Measurements from ENCODE around the gene NHS. TPM values are rescaled to one million over a fixed set of nuclear protein-coding genes. Genes with fewer than 3 reads are reported as not detected.
A peak's percentile ranks its signal among the peaks of the same experiment; 100 is the strongest.
"Not testable (repeated sequence)": the region's sequence is repeated elsewhere in the genome, so short reads cannot be mapped to it uniquely, and the experiment has no call there.

NHS gene
- polyA plus RNA-seq, 1 donor, result 1.4 TPM

DNA sequence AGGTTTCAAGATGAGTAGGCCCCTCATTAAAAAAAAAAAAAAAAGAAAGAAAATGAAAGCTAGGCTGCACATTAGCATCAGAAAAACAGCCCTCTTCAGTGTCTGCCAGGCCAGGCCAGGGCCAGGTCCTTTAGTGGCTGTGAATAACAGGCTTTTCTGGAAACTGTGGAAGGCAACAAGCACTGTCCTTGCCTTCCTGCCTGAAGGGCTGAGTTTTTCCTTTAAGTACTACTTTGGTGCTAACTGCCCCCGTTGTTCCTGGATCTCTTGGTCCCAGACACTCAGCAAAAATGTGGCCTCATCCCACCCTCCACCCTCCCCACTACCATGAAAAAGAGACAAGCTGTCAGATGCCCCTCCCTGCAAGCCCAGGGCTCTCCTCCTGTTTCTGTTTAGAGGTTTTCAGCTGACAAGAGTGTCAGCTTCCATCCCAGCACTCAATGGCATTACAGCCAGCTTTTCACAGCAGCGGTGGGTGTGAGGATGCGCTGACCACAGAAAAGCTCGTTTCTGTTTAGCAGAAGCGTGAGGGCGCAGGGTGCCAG lies 174.2 kb downstream of the NHS start:
- DNase-seq (ENCODE audit: low read depth), result no peak

DNA sequence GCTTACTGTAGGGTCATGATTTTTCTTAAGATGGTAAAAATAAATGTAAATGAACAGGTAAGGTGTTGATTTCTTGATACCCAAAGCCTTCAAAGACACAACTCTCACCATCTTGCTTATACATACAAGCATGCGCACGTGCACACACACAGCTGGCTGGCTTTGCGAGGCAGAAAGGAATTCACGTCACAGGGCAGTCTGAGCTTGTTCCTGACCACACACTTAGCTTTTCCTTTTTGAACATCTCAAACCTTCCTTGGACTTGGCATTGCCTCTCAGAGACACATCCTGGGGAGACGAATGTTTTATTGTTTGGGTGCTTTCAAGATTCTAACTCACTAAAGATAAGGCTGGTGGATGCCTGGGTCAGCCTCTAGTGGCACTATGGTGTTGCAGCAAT lies 175.0 kb downstream of the NHS start:
- DNase-seq (ENCODE audit: low read depth), result no peak

DNA sequence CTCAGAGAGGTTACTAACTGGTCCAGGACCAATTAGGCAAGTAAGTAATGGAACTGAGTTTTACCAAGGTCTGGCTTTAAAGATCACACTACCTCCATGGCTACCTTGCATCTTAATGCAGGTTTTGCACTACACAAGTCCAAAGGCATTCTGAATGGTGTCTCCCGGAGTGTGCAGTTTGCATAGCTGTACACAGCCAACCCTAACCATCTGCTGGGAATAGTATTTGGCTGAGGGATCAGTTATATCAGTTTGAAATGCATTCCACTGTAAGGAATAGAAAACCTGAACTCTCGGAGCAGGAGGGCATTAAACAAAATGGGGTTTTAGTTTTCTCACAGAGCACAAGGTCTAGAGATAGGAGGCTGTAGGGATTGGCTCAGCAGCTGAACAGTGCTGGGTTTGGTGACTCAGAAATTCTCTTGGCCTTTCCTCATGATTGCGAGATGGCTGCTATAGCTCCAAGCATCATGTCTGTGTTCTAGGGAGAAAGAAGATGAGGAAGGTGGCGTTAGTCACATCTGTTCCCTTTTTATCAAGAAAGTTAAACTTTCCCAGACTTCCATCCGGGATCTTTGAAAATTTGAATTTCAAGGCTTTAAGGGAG lies 177.1 kb downstream of the NHS start:
- no peak for DNase-seq (ENCODE audit: low read depth)

DNA sequence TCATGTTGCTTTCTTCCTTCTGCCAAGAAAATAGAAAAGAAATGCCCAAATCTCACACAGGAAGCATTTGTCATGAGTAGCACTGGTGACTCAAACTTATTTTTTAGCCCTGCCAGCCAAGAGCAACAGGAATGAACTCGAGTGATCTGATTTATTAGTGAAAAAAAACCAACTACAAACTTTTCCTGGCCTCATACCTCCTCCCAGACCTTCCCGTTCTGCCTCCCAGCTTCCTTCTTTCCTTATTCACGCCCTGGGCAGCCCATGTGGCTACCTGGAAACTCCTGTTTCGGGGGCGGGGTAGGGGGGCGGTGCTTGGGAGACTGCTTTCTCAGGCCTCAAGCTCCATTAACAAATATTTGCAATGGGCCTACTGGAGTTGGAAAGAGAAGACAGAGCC lies 178.5 kb downstream of the NHS start:
- DNase-seq (ENCODE audit: low read depth), result no peak

DNA sequence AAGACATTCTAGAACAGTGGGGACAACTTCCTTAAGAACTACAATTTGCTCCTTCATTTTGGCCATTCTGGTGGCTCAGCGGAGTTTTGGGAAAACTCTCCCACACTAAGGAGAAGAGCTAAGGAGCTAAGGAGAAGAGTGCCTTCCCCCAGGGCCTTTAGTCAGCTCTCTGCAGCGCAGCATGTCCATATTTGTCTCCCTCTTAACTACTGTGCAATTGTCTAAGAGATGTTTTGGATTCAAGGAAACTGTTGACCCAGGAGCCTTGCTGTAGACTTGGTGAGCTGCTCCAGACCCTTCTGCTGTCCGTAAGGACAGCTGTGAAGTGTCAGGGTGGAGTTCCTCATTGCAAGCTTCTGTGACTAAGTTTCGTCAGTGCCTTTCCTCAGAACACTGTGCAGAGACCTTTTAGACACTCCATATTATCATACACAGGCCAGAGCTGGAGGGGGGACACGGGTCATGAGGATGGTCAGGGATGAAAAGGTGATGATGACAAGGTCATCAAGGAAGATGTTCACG lies 179.0 kb downstream of the NHS start:
- DNase-seq (ENCODE audit: low read depth), result no peak

DNA sequence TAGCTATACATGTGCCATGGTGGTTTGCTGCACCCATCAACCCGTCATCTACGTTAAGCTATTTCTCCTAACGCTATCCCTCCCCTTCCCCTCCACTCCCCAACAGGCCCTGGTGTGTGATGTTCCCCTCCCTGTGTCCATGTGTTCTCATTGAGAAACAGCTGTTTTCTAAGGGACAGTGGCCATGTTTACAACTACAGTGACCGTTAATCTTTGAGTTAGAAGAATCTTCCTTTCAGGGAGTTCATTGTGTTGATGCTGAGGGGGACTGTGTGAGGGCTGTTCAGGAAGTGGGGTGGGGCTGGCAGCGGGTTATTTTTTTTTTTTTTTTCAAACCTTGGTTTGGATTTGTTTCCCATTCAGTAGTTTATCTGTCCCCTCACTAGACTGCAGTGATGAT lies 179.9 kb downstream of the NHS start:
- DNase-seq (ENCODE audit: low read depth), result no peak

DNA sequence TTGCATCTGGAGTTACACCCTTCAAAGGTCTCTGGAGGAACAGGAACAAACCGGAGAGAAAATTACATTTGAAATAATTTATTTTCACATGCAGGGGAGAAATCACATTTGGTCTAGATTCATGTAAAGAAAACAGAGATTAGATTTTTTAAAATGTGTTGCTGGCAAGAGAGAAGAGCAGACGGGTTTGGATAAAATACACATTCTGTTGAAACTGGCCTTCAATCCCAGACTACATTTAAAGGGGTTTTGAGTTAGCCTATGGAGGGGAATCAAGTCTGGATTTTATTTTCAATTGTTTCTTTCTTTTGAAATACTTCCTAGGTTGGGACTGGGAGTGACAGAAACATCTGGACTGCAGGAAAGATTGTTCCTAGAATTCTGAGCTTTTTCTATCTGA lies 180.8 kb downstream of the NHS start:
- DNase-seq (ENCODE audit: low read depth), result no peak

DNA sequence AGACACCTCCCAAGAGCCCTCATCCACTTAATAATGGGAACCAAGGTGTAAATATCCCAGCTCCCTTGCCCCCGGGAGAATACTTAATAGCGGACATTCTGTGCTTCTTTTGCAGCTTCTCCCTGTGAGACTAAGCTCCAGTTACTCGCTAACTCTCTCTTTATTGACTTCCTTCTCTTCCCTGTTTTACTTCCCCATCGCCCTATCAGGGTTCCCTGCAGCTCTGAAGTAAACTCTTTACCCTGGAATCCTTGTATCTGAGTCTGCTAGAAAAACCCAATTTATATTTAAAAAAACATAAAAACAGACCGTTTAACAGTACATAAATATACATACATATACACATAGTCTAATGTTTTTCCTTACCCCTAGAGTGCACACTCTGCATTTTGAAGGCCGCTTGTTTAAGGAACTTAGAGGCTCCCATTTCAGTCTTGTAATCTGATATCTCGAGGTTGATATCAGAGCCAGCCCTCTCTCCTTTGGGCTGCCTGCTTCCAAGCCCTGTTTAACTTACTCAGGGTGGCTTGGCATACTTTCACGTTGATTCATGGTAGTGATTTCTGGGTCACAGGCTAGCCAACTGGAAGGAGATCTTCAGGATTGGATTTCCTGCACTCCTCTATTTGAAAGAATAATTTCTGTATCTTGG lies 184.9 kb downstream of the NHS start:
- DNase-seq (ENCODE audit: low read depth), result no peak

DNA sequence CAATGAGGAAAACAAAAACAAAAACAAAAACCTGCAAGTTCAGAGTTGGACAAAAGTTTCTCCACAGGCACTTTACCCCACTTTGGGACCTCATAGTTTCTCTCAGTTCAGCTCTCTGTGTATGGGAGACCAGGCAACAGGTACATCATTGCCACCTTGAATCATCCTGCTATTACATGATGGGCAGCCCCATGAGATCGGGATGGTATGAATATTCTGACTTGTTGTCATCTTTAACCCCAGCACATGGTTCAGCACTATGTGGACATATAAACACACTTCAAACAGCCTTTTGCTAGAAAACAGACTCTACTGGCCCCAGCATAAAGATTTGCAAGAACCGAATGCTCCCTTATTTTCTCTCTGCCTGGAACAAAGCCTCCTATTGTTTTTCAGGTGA lies 185.4 kb downstream of the NHS start:
- DNase-seq (ENCODE audit: low read depth), result no peak

DNA sequence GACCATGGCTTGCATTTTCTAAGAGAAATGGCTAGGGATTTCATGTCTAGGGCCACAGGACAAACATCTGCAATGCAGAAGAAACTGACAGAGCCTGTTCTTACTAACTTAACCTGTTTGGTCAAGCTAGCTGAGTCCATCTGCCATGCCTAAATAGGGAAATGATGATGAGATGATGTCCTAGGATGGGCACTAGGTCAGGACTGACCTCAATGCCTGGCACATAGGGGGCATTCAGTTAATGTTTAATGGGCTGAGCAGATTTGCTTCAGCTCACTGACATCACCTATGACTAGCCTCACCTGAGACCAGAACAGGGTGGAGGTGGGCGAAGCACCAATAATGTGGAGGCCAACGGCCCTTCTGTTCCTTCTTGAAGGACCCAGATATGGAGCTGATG lies 188.1 kb downstream of the NHS start:
- DNase-seq (ENCODE audit: low read depth), result no peak

DNA sequence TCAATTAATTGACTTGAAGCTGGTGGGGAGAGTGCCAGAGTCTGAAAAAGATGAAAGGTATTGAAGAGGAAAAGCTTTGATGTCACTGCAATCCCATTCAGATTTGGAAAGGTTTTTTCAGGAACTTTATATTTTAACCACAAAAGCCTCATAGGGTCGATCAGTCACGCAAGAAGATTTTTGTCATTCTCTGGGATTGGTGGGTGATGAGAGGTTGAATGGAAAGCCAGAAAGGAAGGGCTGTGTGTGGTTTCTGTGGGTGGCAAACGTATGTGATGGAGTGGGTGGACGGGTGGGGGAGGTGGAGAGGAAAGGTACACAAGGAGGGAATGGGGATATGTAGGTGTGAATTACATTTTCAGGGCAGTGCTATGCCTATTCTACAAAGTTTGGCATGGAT lies 188.5 kb downstream of the NHS start:
- no peak for DNase-seq (ENCODE audit: low read depth)

DNA sequence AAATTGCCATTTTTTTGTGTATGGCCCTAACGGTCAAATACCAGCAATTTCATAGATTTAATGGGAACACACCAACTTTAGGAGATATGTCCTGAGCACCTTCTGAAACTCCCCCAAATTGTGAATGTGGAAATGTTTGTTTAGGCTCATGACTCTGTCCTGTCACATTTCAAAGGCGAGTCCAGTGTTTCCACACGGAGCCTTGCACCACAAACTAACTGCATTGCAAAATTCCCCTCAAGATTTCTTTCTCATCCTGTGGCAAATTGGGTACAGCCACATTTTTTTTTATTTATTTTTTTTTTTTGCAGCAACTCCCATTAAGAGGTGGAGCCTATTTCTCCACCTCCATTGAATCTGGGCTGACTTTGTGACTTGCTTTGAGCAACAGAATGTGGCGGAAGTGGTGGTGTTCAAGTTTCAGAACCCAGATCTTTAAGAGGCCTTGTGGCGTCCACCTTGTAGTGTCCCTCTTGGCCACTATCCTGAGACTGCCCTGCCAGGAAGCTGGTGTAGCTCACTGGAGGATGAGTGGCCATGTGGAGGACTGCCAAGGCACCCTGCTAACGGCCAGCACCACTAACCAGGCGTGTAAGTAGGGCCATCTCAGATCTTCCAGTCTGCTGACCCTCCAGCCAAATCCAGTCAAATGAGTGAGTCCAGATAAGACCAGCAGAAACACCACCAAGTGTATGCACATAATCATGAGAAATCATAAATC lies 189.8 kb downstream of the NHS start:
- DNase-seq (ENCODE audit: low read depth), result no peak

DNA sequence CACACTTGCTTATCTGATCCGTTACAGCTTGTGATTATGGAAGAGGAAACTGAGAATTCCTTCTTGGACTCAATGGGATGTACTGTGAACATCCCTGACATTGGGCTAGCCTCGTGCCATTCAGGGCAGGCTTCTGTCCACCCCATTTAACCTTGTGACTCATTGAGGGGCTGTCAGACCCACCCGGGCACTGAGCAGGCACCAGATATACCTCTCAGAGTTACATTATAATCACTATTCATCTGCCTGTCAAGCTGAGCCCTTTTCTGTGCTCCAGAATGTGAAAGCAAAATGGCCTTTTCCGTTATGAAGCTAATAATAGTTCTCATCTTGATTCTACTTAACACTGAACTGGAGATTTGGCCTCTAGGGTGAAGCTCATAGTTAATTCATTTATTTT lies 191.7 kb downstream of the NHS start:
- DNase-seq (ENCODE audit: low read depth), result no peak

DNA sequence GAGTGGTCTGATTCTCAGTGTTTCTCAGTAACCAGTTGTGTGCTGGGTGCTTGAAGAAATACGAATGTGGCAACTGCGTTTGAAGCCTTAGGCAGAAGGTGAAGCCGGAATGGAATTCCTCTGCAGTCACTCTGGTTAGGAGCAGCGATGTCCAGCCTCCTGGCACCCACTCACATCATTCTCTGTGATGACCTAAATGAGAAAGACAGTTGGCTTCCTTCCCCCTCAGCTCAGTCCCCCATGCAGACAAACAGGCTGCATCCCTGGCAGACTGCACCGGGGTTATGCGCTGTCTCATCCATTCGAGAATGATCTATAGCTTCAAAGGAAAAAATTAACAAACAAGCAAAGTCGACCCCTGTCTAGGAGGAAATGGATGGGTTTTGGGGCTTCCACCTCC lies 192.2 kb downstream of the NHS start:
- DNase-seq (ENCODE audit: low read depth), result no peak

DNA sequence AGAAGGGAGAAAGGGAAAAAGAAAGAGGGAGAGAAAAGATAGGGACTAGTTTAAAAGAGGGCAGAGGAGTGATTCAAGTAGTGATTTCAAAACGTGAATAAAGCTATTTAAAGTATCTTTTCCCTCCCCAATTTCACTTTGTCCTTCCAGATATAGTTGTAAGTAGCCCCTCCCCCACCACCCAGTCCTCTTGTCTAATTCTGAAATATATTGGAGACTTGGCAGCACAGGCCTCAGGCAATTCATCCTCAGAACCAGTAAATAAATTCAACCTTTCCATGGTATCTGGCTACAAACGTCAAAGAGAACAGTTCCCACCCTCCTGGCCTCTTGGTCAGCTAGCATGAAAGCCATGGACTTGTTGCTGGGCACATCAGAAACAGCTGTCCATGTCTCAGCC lies 192.8 kb downstream of the NHS start:
- no peak for DNase-seq (ENCODE audit: low read depth)

DNA sequence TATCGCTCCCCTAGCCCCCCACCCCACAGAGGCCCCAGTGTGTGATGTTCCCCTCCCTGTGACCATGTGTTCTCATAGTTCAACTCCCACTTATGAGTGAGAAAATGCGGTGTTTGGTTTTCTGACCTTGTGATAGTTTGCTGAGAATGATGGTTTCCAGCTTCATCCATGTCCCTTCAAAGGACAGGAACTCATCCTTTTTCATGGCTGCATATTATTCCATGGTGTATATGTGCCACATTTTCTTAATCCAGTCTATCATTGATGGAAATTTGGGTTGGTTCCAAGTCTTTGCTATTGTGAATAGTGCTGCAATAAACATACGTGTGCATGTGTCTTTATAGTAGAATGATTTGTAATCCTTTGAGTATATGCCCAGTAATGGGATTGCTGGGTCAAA lies 193.8 kb downstream of the NHS start:
- not testable (repeated sequence) for DNase-seq (ENCODE audit: low read depth)

DNA sequence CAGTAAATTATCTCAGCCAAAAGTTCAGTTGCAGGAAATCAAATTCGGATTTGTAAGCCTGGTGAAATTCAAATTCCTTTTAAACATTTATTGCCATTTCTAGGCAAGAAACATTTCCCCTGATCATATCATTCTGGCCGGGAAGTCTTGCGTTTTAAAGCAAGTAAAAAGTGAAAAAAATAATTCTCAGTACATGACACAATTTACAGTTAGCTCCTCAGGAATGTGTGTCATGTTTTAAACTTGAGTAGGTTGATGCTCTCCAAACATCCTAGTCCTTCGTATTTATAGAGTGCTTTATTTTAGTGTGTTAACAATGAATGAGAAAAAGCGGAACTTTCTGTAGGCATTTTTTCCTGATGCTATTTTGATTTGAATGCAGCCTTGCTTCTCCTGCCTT lies 204.0 kb downstream of the NHS start:
- no peak for DNase-seq (ENCODE audit: low read depth)

DNA sequence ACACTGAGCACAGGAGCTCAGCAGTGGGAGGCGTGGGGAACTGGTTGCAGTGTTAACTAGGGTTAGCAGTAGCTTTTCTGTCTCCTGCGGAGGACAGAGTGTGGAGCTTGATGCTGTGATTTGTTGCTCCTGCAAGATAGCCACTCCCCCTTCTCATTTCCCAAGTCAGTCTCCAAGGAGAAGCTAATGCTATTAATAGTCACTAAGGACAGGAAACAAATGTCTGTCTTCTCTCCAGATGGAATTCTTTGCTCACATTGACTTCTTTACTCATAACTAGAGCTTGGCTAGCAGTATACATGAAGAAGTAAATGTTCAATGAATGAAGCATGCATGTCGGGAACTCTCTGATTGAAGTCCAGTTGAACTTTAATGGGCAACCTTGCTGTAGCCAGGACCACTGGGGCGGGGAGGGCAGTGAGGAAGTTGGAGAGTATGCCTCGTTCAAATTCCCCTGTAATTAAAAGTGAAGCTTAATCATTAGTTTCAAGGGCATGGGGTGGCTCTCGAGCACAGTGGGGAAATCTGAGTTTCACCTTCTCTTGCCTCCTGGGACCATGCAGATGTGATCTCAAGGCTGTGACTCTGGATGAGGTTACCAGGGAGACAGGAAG lies 205.6 kb downstream of the NHS start:
- peak; percentile 51 for DNase-seq (ENCODE audit: low read depth)

DNA sequence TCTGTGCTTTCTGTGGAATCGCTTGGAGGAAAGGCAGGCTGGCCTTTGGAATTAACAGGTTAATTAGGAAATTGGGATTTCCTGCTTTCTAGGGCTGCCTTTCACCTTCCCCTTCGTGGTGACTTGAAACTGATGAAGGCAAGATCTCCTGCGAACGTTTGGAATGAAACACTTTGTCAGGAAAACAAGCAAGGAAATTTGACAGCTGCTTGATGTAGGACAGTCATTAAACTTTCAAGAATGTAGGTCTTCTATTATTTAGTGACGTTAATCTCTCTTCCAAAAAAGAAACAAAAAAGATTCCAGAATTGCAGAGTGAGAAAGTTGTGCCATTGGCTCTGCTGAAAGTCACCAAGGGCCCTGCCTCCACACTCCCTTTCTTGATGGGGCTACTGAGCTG lies 206.6 kb downstream of the NHS start:
- no peak for DNase-seq (ENCODE audit: low read depth)

DNA sequence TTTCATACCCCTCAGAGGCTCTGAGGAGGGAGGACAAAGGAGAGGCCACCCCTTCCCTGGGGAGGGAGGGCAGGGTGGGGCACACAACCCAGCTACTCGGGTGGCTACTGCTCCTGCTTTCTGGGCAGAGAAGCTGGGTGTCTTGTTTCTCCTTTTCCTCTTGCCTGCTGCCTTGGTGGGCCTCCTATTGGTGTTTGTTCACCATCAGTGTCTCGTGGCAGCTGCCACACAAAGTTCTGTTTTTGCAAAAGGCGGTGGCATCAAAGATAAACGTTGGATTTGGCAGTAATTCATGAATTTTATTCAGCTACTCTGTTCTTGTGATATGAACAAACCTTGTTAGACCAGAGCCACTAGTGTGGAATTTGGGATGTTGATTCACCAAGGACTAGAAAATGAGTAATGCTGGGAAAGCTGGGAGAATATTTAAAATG lies 209.3 kb downstream of the NHS start:
- DNase-seq (ENCODE audit: low read depth), result no peak

DNA sequence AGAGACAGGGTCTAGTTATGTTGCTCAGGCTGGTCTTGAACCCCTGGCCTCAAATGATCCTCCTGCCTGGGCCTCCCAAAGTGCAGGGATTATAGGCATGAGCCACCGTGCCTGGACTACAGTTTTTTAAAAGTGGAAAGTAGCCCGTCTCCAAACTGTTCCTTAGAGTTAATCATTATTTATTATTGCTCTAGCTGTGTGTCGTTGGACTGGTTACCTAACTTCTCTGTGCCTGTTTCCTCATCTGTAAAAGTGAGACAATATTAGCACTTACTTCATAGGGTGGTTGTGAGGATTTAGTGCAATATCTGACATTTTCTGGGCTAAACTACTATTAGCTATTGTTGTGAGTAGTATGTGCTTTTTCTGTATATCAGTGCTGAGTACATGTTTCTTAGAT lies 210.0 kb downstream of the NHS start:
- DNase-seq (ENCODE audit: low read depth), result no peak

DNA sequence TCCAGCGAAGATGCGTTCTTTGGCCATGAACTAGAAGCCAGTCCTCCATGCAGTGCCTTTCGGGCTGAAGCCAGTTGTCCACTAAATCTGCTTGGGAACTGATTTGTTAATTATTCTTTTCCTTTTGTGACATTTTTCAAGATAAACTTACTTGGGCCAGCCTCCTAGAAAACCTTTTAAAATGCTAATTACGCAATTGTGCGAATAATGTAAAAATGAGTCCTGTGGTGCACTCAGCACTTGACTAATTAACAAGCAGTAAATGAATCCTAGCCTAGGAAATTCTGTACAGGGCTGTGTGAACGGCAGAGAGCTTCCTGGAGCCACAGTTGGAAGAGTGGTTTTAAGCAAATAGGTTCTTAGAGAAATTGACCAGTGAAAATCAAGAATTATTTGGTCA lies 212.4 kb downstream of the NHS start:
- DNase-seq (ENCODE audit: low read depth), result no peak

Data from forelimb muscle (tissue), 1 donor.